ENCODE results near the gene CCDC71.

Gene CCDC71

DNA sequence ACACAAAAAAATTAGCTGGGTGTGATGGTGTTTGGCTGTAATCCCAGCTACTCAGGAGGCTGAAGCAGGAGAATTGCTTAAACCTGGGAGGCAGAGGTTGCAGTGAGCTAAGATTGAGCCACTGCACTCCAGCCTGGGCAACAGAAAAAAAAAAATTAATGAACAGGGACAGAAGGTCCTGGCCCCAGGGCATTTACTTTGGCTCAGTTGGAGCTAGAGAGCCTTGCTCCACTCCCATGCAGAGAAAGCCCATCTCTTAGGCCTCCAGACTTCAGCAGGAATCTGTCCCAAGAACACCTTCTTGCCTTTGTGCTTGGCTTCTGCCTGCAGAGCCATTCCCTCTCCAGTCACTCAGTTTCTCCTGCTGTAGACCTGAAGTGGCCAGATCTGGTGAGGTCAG lies 14.0 kb upstream of the CCDC71 start:
- H3K9ac ChIP-seq (ENCODE audit: low read depth, low read length) = no peak overlapping the region
- no peak overlapping the region for H3K27ac ChIP-seq (ENCODE audit: low read length)
- H3K4me3 ChIP-seq (ENCODE audit: low read length) = no peak overlapping the region
- H3K36me3 ChIP-seq (ENCODE audit: insufficient read depth, low read depth, low read length) = peaks cover 6% of the 10 kb centered on the region; the same call in 1 of the 2 replicates
- no peaks in the 10 kb centered on the region for H3K4me1 ChIP-seq (ENCODE audit: insufficient read depth, low read length)
- H3K27me3 ChIP-seq (ENCODE audit: insufficient read depth, low read length) = no peaks in the 10 kb centered on the region
- no peaks in the 10 kb centered on the region for H3K9me3 ChIP-seq (ENCODE audit: insufficient read depth, low read depth, low read length)

DNA sequence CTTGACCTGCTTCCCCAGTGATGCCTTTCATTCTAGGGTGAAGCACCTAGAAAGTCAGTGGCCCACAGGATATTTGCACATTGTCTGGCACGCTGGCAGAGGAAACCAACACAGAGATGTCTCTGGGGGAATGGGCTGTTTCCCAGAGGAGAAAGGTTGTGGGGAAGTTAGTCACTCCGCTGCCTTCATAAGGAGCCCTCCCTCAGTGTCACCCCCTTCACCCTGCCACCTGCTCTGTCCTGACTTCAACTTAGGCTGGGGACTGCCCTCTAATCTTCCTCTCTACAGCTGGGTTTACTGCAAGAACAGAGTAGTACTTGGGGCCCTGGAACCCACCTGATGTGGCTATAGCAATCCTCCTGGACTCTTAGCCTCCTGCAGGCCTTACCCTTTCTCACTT lies 10.9 kb upstream of the CCDC71 start:
- Histone ChIP-seq H3K9ac (ENCODE audit: low read depth, low read length) (no peak overlapping the region), H3K4me3 (ENCODE audit: low read length) (no peak overlapping the region), H3K9me3 (ENCODE audit: insufficient read depth, low read depth, low read length) (no peaks in the 10 kb centered on the region), H3K27ac (ENCODE audit: low read length) (no peak overlapping the region), H3K36me3 (ENCODE audit: insufficient read depth, low read depth, low read length) (peaks cover 6% of the 10 kb centered on the region; the same call in 1 of the 2 replicates), H3K4me1 (ENCODE audit: insufficient read depth, low read length) (peaks cover 10% of the 10 kb centered on the region; the same call in 1 of the 2 replicates), H3K27me3 (ENCODE audit: insufficient read depth, low read length) (no peaks in the 10 kb centered on the region)

DNA sequence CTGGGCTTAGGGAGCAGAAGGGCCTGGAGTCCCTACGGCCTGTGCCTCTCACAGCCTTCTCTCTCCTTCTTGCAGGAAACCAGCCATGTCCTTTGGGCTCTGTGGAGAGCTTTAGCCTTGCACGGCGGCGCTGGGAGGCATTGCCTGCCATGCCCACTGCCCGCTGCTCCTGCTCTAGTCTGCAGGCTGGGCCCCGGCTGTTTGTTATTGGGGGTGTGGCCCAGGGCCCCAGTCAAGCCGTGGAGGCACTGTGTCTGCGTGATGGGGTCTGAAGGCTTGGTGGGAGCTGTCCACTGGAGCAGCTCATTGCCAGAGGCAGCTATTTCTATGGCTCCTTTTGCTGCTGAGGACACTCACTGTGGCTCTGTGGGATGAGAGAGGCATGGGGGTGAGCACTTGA lies 9.4 kb upstream of the CCDC71 start:
- H3K27me3 ChIP-seq (ENCODE audit: insufficient read depth, low read length) = no peaks in the 10 kb centered on the region
- H3K9ac ChIP-seq (ENCODE audit: low read depth, low read length) = no peak overlapping the region
- no peak overlapping the region for H3K27ac ChIP-seq (ENCODE audit: low read length)
- peaks cover 12% of the 10 kb centered on the region; the same call in 1 of the 2 replicates for H3K4me1 ChIP-seq (ENCODE audit: insufficient read depth, low read length)
- H3K36me3 ChIP-seq (ENCODE audit: insufficient read depth, low read depth, low read length) = peaks cover 6% of the 10 kb centered on the region; the same call in 1 of the 2 replicates
- H3K4me3 ChIP-seq (ENCODE audit: low read length) = no peak overlapping the region
- no peaks in the 10 kb centered on the region for H3K9me3 ChIP-seq (ENCODE audit: insufficient read depth, low read depth, low read length)

DNA sequence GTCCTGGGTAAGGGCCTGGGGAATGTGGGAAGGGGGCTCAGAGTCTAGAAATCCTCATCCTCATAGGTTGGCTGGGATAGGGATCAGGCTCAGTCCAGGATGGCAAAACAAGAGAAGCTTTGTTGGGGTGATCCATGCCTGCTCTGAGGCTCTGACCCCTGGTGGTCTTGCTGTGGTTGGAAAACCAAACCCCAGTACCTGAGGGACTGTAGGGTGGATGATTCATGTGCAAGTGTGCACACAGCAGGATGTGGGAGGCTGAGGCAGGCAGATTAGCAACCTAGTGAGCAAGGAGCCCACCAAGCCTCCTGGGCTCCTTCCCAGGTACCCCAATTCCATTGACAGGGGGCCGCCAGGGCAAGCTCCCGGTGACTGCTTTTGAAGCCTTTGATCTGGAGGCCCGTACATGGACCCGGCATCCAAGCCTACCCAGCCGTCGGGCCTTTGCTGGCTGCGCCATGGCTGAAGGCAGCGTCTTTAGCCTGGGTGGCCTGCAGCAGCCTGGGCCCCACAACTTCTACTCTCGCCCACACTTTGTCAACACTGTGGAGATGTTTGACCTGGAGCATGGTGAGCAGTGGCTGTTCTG lies 8.4 kb upstream of the CCDC71 start:
- no peaks in the 10 kb centered on the region for H3K27me3 ChIP-seq (ENCODE audit: insufficient read depth, low read length)
- no peaks in the 10 kb centered on the region for H3K9me3 ChIP-seq (ENCODE audit: insufficient read depth, low read depth, low read length)
- no peak overlapping the region for H3K27ac ChIP-seq (ENCODE audit: low read length)
- H3K9ac ChIP-seq (ENCODE audit: low read depth, low read length) = no peak overlapping the region; the same call in 1 of the 2 replicates
- H3K36me3 ChIP-seq (ENCODE audit: insufficient read depth, low read depth, low read length) = peaks cover 6% of the 10 kb centered on the region; the same call in 1 of the 2 replicates
- peaks cover 12% of the 10 kb centered on the region; the same call in 1 of the 2 replicates for H3K4me1 ChIP-seq (ENCODE audit: insufficient read depth, low read length)
- H3K4me3 ChIP-seq (ENCODE audit: low read length) = no peak overlapping the region; the same call in 1 of the 2 replicates

DNA sequence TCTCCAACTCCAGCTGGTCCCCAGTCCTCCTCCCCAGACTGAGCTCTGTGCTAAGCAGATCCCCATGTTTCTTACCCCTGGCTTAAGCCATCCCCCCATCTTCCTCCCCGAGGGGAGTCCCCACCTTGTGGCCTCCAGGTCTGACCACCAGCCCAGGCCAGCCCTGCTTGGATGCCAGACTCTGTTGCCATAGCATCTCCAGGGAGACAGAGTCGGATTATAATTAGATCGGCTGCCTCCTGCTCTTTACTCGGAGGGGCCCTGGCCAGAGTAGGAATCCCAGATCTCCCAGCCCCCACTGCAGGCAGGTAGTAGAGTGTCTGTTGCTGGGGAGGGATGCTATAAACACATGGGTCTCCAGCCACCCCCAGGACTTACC lies 7.7 kb upstream of the CCDC71 start:
- H3K27me3 ChIP-seq (ENCODE audit: insufficient read depth, low read length) = no peaks in the 10 kb centered on the region
- H3K4me1 ChIP-seq (ENCODE audit: insufficient read depth, low read length) = peaks cover 12% of the 10 kb centered on the region; the same call in 1 of the 2 replicates
- peak overlapping the region; percentile 55; the same call in 1 of the 2 replicates for H3K4me3 ChIP-seq (ENCODE audit: low read length)
- H3K9ac ChIP-seq (ENCODE audit: low read depth, low read length) = peak overlapping the region; percentile 36; the same call in 1 of the 2 replicates
- peaks cover 6% of the 10 kb centered on the region; the same call in 1 of the 2 replicates for H3K36me3 ChIP-seq (ENCODE audit: insufficient read depth, low read depth, low read length)
- H3K9me3 ChIP-seq (ENCODE audit: insufficient read depth, low read depth, low read length) = no peaks in the 10 kb centered on the region
- no peak overlapping the region for H3K27ac ChIP-seq (ENCODE audit: low read length)

DNA sequence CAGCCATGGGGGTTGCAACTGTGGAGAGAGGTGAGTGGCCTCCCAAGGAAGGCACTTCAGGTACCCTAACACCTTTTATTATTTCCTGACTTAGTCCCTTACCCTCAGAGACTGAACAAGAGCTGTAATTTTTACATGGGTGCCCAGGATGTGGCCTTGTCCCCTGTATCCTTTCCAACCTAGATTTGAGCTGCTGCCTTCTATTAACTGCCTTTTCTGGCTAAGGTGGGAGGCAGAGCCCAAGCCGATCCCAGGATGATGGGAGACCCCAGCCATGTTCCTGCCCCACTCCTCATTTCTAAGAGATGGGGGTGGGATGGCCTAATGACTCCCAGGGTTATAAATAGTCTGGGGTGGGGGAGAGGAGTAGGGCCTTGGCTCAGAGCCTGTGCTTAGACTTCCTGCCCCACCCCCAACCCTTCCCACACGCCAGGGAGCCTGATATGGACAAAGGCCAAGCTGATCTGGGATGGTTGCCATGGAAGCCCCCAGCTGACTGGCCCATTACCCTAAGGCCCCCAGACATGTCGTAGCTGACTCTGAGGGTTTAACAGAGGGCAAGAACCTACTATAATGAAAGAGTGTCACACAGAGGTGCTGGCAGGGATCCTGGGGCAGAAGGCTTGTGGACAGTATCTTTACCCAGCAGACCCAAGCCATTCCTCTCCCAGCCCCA lies 7.1 kb upstream of the CCDC71 start:
- Histone ChIP-seq H3K4me3 (ENCODE audit: low read length) (peak overlapping the region; percentile 55; the same call in 1 of the 2 replicates), H3K27me3 (ENCODE audit: insufficient read depth, low read length) (no peaks in the 10 kb centered on the region), H3K9ac (ENCODE audit: low read depth, low read length) (peak overlapping the region; percentile 36; the same call in 1 of the 2 replicates)

DNA sequence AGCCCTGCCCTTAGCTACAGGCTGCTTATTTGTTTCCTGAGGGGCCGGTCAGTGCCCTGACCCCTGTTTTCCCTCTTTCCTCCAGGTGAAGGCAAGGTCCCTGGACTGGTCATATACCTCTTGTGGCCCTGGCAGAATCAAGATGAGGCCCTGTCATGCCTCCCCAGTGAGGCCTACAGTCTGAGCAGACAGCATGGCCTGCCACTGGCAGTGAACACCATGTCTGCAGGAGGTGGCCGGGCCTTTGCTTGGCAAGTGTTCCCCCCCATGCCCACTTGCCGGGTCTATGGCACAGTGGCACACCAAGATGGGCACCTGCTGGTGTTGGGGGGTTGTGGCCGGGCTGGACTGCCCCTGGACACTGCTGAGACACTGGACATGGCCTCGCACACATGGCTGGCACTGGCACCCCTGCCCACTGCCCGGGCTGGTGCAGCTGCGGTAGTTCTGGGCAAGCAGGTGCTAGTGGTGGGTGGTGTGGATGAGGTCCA lies 6.5 kb upstream of the CCDC71 start:
- Histone ChIP-seq H3K27me3 (ENCODE audit: insufficient read depth, low read length) (peaks cover 5% of the 10 kb centered on the region; the same call in 1 of the 2 replicates), H3K9me3 (ENCODE audit: insufficient read depth, low read depth, low read length) (no peaks in the 10 kb centered on the region), H3K4me1 (ENCODE audit: insufficient read depth, low read length) (peaks cover 12% of the 10 kb centered on the region; the same call in 1 of the 2 replicates), H3K9ac (ENCODE audit: low read depth, low read length) (peak overlapping the region; percentile 36; the same call in 1 of the 2 replicates), H3K36me3 (ENCODE audit: insufficient read depth, low read depth, low read length) (peaks cover 6% of the 10 kb centered on the region; the same call in 1 of the 2 replicates), H3K4me3 (ENCODE audit: low read length) (peak overlapping the region; percentile 80; the same call in 1 of the 2 replicates), H3K27ac (ENCODE audit: low read length) (no peak overlapping the region)

More for the DNA sequence above, 7.1 kb upstream of the CCDC71 start:
- peaks cover 12% of the 10 kb centered on the region; the same call in 1 of the 2 replicates for H3K4me1 ChIP-seq (ENCODE audit: insufficient read depth, low read length)
- no peak overlapping the region for H3K27ac ChIP-seq (ENCODE audit: low read length)
- H3K36me3 ChIP-seq (ENCODE audit: insufficient read depth, low read depth, low read length) = peaks cover 6% of the 10 kb centered on the region; the same call in 1 of the 2 replicates
- no peaks in the 10 kb centered on the region for H3K9me3 ChIP-seq (ENCODE audit: insufficient read depth, low read depth, low read length)

DNA sequence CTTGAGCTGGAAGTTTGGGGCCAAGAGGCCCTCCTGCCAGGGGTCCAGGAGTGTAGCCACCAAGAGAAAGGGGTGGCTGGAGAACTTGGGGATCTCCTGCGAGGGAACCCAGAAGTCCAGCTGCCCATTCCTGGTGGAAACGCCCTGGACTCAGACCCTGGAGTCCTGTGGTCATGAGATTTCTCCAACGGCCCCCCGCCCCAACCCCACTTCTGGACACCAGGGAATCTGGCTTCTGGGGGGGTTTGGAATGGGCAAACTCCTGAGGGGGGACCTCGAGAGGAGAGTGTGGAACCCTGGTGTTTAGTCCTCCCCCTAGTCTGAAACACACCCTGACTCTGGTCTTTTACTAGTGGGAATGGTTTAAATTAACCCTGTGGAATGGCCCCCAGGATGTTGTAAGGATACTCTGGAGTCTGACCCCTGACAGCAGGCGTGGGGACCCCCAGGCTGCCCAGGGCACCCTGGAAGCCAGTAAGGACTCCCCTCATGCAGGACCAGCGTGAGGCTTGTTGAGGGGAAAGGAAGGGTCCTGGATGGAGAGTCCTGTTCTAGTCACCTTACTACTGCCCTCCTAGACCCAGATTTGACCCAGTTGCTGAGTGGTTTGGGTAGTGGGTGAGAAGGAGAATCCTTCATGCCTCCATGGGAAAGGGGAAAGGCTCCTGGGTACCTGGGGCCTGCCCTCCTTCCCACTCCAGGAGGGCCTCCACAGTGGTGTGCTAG lies 5.8 kb upstream of the CCDC71 start:
- H3K9ac ChIP-seq (ENCODE audit: low read depth, low read length) = peak overlapping the region; percentile 78; the same call in 1 of the 2 replicates
- H3K36me3 ChIP-seq (ENCODE audit: insufficient read depth, low read depth, low read length) = peaks cover 6% of the 10 kb centered on the region; the same call in 1 of the 2 replicates
- no peak overlapping the region for H3K27ac ChIP-seq (ENCODE audit: low read length)
- H3K4me1 ChIP-seq (ENCODE audit: insufficient read depth, low read length) = peaks cover 12% of the 10 kb centered on the region; the same call in 1 of the 2 replicates
- peak overlapping the region; percentile 80 for H3K4me3 ChIP-seq (ENCODE audit: low read length)
- H3K9me3 ChIP-seq (ENCODE audit: insufficient read depth, low read depth, low read length) = no peaks in the 10 kb centered on the region
- peaks cover 5% of the 10 kb centered on the region; the same call in 1 of the 2 replicates for H3K27me3 ChIP-seq (ENCODE audit: insufficient read depth, low read length)

DNA sequence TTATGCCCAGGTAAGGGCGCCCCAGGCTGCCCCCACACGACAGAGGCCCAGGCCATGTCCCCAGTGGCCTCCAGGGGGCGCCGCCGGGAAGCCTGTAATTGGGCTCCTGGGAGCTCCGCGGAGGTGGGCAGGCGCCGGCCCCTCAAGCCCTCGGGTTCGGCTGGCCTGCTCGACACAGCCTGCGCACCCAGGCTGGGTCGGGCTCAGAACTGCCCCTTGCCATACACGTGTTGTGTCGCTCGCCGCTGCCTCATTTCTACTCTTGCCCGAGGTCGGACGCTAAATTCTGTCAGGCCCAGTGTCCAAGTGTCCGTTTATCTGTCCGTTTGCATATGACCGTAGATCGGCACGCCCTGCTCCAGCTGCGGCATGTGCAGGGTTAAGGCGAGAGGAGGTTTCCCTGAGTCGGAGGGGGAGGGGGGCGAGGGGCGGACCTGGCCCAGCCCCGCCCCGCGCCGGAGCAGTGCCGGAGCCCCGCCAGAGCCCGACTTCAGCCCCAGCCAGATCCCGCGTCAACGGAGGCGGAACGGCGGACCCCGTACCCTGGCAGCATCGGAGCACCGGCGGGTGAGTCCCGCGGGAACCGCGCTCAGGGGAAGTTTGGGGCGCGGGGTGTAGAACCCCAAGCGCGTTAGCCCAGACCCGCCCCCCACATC lies 5.1 kb upstream of the CCDC71 start, which contains the start of gene KLHDC8B:
TSS of gene KLHDC8B (plus strand) at position 480 of the 656 bp plus-strand sequence. CDS start 1,172 bp downstream, outside the sequence.
- no peak within 1 kb of the TSS for H3K27ac ChIP-seq (ENCODE audit: low read length)
- peak within 1 kb of the TSS; percentile 80 for H3K4me3 ChIP-seq (ENCODE audit: low read length)
- no peaks in the 10 kb centered on the region for H3K9me3 ChIP-seq (ENCODE audit: insufficient read depth, low read depth, low read length)
- peaks cover 15% of the 10 kb centered on the region for H3K4me1 ChIP-seq (ENCODE audit: insufficient read depth, low read length)
- H3K27me3 ChIP-seq (ENCODE audit: insufficient read depth, low read length) = peaks cover 5% of the 10 kb centered on the region; the same call in 1 of the 2 replicates
- H3K36me3 ChIP-seq (ENCODE audit: insufficient read depth, low read depth, low read length) = peaks cover 6% of the 10 kb centered on the region; the same call in 1 of the 2 replicates
- peak within 1 kb of the TSS; percentile 78; the same call in 1 of the 2 replicates for H3K9ac ChIP-seq (ENCODE audit: low read depth, low read length)

DNA sequence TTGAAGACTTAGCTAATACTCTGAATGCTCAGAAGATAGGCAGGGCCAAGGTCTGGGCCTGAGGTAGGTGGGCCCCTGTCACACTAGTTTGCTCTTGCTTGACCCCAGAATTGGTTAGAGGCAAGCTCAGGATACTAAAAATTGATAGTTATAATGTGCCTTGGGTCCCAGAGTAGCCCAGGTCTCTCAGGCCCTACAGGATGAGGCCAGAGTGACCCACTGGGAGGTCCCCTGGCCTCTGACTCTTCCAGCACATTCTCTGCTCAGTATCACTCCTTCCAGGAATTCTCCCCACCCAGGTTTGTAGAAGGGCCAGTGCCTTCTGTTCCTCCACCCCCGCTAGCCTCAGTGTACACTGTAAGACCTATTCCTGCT lies 4.6 kb upstream of the CCDC71 start:
- H3K27me3 ChIP-seq (ENCODE audit: insufficient read depth, low read length) = peaks cover 5% of the 10 kb centered on the region; the same call in 1 of the 2 replicates
- H3K27ac ChIP-seq (ENCODE audit: low read length) = no peak overlapping the region
- no peak overlapping the region; the same call in 1 of the 2 replicates for H3K9ac ChIP-seq (ENCODE audit: low read depth, low read length)
- H3K4me3 ChIP-seq (ENCODE audit: low read length) = peak overlapping the region; percentile 80; the same call in 1 of the 2 replicates
- no peaks in the 10 kb centered on the region for H3K9me3 ChIP-seq (ENCODE audit: insufficient read depth, low read depth, low read length)
- peaks cover 15% of the 10 kb centered on the region for H3K4me1 ChIP-seq (ENCODE audit: insufficient read depth, low read length)
- H3K36me3 ChIP-seq (ENCODE audit: insufficient read depth, low read depth, low read length) = peaks cover under 1% of the 10 kb centered on the region; the same call in 1 of the 2 replicates
